Activated naive CD4-positive, alpha-beta T cell treated with anti-CD3 and anti-CD28 coated beads, Interleukin-2, amount 50 U/mL, for 16 hours (primary cell): ENCODE results near the gene ZNF132.
"Not testable (repeated sequence)": the region's sequence is repeated elsewhere in the genome, so short reads cannot be mapped to it uniquely, and the experiment has no call there.

Experiments
- DNase-seq: peaks from one replicate; pipeline ENCODE4 v3.0.0-alpha.2; 2020

Gene ZNF132

DNA sequence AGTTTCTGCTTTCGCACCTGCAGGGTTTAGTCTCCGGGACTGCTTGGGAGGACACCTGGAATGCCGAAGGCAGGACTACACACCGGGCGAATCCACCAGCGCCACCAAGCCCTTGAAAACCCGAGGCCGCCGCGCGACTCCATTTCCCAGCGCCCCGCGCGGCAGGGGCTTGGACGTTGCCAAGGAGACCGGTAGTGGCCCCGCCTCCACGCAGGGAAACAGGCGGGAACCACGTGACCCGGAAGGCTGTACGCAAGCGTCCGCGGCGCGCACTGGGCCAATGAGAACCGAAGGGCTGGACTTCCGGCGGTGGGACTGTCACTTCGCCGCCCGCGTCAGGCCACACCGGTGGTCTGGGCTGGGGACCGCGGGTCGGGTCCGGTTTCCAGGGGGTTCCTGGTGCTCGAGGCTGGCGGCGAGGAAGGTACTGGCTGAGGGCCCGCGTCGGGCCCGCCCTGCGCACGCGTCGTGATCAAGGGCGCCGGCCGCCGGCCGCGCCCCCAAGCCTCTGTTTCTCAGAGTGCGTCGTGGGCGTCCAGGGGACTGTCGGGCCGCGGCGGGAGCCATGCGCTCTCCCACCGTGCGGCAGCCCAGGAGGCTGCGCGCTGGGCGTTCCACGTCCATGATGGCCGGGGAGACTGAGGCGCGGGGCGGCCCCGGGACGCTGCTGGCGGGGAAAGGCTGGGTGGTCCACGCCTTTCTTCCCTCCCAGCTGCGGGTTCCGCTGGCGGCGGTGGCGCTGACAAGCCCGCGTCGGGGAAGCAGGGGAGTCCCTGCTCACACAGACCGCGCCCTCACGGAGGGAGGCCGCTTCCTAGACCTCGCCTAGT lies 27.0 kb upstream of the ZNF132 start, which contains the start of gene ZNF324:
Gene ZNF324, plus strand, starts transcription at position 321 of the 830 bp plus-strand sequence. CDS start 2,106 bp downstream, outside the sequence.
- peak; percentile 98 for DNase-seq

DNA sequence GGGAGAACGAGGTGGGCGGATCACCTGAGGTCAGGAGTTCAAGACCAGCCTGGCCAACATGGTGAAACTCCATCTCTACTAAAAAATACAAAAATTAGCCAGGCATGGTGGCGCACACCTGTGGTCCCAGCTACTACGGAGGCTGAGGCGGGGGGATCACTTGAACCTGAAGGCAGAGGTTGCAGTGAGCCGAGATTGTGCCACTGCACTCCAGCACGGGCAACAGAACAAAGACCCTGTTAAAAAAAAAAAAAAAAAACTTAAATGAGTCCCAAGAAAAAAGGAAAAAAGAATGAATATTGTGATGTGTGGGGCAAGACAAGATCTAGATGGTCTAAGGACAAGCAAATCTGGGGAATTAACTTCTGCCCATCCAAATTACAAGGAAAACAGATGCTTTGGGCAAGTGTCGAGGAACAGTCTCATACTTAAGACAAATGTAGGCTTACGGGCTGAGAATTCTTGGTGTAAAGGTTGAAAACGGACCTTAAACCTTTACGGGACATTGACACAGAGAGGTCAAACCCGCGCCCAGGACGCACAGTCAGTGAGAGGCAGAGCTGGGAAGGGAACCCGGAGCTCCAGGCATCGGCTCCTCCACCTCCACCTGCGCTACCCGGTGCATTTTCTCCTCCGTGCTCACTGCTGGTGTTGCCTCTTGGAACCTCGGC lies 26.3 kb upstream of the ZNF132 start:
- no peak for DNase-seq

DNA sequence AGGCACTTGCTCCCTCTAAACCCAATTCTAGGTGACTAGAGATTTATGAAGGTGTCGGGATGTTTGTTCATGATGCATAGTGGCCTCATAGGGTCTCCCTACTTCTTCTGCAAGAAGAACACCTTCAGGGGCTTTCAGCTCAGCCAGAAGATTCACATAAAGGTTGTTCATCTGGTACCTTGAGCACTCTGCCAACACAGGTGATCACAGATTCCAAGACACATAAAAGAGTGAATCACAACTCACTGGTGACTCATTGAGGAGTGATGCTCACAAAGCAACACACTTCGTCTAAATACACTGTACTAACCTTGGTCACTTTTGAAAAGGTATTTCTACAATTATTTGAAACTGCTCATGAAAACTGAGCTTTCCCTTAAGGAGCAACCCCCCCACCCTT lies 20.1 kb upstream of the ZNF132 start:
- no peak for DNase-seq

DNA sequence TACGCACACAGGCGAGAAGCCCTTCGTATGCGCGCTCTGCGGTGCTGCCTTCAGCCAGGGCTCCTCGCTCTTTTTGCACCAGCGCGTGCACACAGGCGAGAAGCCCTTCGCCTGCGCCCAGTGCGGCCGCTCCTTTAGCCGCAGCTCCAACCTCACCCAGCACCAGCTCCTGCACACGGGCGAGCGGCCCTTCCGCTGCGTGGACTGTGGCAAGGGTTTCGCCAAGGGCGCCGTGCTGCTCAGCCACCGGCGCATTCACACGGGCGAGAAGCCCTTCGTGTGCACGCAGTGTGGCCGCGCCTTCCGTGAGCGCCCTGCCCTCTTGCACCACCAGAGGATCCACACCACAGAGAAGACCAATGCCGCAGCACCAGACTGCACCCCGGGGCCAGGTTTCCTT lies 16.2 kb upstream of the ZNF132 start:
- no peak for DNase-seq

DNA sequence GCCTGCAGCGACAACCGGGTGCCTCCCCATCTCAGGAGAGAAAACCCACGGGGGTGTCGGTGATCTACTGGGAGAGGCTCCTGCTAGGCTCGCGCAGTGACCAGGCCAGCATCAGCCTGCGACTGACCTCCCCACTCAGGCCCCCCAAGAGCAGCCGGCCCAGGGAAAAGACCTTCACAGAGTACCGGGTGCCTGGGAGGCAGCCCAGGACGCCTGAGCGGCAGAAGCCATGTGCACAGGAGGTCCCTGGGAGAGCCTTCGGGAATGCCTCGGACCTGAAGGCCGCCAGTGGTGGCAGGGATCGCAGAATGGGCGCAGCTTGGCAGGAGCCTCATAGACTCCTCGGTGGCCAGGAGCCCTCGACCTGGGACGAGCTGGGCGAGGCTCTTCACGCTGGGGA lies 15.4 kb upstream of the ZNF132 start:
- no peak for DNase-seq

DNA sequence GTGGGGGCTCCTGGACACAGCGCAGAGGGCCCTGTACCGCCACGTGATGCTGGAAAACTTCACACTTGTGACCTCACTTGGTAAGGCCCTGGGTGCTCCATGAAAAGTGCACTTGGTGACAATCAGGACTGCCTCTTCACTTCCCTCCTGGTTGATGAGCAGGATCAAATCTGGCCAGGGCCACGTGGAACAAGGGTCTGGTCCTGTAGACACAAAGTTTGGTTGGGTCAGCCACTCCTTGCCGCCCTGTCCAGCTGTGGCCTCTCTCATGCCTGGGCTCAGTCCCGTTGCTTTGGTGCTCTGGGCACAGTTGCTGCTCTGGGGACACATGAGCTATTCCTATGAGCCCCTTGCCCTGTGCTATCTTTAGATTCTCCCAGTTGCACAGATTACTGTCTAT lies 13.8 kb upstream of the ZNF132 start:
- no peak for DNase-seq

DNA sequence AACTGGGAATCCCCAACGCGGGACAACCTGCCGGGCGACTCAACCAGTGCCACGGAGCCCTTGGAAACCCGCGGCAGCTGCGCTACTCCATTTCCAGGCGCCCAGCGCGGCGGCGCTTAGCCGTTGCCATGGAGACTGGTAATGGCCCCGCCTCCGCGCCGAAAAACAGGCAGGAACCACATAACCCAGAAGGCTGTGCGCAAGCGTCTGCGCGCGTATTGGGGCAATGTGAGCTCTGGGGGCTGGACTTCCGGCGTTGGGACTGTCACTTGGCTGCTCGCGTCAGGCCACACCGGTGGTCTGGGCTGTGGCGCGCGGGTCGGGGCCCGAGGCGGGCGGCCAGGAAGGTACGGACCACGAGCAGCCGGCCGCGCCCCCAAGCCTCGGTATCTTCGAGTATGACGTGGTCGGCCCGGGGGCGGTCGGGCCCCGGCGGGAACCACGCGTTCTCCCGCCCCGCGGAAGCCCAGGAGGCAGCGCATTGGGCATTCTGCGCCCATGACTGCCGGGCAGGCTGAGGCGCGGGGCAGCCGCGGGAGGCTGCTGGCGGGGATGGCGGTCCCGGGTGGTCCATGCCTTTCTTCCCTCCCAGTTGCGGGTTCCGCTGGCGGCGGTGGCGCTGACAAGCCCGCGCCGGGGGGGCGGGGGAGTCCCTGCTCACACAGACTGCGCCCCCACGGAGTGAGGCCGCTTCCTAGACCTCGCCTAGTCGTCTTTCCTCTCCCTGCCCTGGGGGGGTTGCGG lies 11.6 kb upstream of the ZNF132 start, which contains the start of gene ZNF324B:
Gene ZNF324B, plus strand, starts transcription at position 265 of the 744 bp plus-strand sequence. CDS start 2,080 bp downstream, outside the sequence.
- DNase-seq, result peak; percentile 98

DNA sequence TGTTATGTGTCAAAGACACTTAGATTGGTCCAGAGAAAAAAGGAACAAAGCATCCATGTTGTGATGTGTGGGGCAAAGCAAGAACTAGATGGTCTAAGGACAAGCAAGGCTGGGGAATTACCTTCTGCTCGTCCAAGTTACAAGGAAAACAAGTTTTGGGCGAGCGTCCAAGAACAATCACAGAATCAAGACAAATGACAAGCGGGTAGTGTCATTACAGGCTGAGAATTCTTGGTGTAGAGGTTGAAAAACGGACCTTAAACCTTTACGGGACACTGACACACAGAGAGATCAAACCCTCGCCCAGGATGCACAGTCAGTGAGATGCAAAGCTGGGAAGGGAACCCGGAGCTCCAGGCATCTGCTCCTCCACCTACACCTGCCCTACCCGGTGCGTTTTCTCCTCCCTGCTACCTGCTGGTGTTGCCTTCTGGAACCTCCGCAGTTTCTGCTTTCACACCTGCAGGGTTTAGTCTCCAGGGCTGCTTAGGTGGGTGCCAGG lies 11.0 kb upstream of the ZNF132 start:
- no peak for DNase-seq

DNA sequence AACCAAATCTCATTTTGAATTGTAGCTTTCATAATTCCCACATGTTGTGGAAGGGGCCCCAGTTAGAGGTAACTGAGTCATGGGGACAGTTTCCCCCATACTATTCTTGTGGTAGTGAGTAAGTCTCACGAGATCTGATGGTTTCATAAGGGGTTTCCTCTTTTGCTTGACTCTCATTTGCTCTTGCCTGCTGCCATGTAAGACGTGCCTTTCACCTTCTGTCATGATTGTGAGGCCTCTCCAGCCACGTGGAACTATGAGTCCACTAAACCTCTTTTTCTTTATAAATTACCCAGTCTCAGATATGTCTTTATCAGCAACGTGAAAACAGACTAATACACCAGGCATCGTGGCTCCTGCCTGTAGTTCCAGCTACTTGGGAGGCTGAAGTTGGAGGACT lies 10.0 kb upstream of the ZNF132 start:
- not testable (repeated sequence) for DNase-seq

DNA sequence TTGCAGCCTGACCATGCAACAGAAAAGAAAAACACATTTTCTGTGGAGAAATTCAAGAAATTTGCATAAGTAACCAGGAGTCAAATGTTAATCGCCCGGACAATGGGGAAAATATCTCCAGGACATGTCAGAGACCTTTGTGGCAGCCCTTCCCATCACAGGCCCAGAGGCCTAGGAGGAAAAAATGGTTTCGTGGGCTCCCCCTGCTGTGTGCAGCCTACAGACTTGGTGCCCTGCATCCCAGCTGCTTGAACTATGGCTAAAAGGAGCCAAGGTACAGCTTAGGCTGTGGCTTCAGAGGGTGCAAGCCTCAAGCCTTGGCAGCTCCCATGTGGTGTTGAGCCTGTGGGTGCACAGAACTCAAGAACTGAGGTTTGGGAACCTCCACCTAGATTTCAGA lies 8.9 kb upstream of the ZNF132 start:
- not testable (repeated sequence) for DNase-seq

DNA sequence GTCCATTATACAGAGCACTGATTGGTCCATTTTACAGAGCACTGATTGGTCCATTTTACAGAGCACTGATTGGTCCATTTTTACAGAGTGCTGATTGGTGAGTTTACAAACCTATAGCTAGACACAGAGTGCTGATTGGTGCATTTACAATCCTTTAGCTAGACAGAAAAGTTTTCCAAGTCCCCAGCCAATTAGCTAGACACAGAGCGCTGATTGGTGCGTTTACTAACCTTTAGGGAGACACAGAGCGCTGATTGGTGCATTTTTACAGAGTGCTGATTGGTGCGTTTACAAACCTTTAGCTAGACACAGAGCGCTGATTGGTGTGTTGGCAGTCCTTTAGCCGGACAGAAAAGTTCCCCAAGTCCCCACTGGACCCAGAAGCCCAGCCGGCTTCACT lies 3.0 kb upstream of the ZNF132 start:
- DNase-seq, result not testable (repeated sequence)

DNA sequence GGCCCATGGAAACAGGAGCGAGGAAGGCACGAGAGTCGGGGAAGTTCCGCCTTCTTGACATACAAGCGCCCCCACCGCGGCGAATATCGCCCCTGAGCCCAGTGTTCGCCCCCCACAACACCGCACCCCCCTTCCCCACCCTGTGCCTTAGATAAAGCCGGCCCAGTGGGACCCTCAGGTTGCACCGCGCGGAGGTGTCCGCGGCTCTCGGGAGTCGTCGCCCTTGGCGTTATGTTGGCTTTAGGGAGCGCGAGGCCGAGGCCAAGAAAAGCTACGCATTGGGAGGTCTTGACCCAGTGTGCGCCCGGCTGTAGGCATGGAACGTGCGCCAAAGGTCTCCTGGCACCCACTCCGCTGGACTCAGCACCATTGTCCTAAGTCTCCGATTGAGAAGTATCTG lies 603 bp upstream of the ZNF132 start:
- DNase-seq, result no peak

DNA sequence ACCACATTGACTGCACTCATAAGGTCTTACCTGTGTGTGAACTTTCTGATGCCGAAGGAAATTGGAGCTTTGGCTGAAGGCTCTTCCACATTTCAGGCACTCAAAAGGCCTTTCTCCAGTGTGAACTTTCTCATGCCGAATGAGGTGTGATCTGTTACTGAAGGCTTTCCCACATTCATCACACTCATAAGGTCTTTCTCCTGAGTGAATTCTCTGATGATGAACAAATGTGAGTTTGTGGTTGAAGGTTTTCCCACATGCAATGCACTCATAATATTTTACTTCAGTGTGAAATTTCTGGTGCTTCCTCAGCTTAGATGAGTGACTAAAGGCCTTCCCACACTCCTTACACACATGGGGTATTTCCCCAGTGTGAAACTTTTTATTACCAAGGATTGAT lies 5.7 kb downstream of the ZNF132 start:
- no peak for DNase-seq

DNA sequence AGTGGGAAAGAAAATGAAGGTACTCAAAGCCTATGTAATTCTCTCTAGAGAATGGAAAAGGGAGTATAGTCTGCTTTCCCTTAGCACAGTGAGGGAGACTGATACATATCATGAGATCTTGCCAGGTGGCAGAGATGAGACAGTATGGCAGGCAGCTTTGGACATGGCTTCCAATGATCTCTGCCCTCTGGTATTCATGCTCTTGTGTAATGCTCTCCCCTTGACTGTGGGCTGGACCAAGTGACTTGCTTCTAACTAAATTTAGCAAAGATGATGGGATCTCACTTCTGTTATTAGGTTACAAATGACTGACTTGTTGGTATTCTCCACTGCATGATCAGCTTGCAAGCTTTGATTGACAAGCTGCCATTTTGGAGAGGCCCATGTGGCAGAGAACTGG lies 10.2 kb downstream of the ZNF132 start:
- DNase-seq, result no peak

DNA sequence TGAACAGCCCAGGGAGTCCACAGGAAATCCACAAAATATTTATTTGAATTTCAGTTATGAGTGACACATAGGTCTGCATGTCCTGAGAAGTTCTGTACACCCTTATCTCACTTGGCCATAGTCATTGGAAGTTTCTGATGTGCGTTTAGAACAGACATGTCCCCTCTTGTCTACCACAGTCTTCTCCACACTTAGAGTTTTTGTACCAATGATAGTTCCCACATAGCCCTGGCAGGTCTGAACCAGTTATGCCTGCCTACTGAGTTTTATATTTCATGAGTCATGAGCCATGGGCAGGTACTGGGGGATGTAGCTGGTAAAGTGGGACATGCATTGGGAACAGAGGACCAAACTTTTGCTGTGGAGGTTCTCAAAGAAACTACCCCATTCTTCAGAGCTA lies 11.3 kb downstream of the ZNF132 start:
- no peak for DNase-seq

DNA sequence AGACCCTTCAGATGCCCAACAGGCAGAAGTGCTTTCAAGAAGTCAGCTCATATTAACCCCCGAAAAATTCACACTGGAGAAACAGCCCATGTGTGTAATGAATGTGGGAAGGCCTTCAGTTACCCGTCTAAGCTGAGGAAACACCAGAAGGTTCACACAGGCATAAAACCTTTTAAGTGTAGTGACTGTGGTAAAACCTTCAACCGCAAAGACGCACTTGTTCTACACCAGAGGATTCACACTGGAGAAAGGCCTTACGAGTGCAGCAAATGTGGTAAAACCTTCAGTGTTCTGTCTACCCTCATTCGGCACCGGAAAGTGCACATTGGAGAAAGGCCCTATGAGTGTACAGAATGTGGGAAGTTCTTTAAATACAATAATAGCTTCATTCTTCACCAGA lies 22.9 kb downstream of the ZNF132 start:
- no peak for DNase-seq

DNA sequence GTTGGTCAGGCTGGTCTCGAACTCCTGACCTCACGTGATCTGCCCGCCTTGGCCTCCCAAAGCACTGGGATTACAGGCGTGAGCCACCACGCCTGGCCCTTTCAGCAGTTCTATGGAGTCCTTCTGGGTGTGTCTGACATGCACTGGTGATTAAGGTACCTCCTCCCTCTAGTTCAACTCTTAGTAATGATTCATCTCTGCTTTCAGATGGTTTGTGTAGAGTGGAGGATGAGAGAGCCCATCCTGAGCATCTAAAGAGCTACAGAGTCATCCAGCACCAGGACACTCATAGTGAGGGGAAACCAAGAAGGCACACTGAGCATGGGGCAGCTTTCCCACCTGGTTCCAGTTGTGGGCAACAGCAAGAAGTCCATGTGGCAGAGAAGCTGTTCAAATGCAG lies 23.3 kb downstream of the ZNF132 start:
- no peak for DNase-seq

DNA sequence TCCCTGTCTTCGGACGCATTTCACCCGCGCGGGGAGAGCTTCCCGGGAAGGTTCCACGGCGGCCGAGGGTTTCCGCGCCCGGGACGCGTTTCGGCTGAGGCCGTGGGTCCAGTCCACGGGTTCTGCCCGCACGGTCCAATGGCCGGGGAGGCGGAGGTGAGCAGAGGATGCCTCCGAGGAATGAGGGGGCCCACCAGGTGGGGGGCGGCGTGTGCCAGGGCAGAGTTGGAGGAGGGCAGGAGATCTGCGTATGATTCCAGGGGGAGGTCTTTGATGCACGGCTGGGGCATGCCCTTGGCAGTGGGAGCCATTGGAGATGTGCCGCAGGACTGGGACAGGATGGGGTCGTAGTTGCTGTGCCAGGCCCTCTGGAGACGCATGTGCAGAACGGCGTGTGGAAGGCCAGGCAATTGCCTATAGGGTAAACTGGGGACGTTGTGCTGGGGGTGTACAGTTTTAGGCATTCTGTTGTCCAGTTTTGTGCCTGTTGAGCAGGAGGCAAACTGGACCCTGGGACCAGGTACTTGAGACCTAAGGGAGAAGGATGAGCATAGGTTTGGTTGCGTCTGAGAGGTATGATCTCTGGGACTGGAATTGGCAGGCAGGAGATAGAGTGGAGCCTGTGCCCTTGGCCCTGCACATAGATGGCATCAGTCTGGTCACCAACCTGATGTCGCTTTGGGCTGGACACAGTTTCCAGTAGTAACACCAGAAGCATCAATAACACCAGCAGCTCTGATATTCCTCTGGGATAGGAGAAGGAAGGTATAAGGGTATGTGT lies 30.8 kb downstream of the ZNF132 start:
- DNase-seq, result no peak

DNA sequence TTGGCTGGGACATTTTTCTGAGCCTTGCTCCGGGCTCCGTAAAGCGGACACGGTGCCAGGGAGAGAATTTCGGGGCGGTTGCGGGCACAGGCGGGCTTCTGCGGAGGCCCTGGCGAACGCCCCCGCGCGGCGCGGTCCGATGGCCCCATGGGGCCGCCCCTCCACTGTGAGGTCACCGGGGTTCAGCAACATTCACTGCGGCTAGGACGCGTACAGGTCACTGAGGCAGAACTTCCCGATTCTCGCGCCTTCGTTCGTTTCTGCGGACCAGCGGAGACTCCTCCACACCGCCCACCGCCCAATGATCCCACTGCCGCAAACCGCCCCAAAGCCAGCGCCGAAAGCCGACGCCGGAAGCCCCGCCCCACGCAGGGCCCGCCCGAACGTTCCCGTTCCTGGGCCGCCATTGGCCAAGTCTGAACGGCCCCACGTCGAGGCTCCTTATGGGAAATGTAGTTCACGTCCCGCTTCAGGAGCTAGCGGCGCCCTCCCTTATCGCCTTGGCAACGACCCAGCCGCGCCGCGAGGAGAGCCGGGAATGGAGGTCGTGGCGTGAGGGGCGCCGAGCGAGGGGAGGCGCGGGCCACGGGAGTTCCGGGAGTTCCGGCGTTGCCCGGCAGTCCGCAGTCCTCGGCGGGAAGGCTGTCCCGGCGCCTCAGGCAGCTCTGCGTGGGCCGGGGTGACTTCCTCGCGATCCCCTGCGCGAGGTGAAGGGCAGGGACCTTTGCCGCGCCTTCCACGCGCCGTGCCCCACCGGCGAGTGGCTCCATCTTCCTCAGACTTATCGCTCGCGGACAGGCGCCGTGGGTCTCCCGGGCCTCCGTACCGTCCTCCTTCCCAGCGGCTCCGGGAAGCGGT lies 31.6 kb downstream of the ZNF132 start, which contains the start of gene ZNF584:
Gene ZNF584, plus strand, starts transcription at position 498 of the 858 bp plus-strand sequence. CDS start 499 bp downstream, outside the sequence.
- DNase-seq, result peak; percentile 96

DNA sequence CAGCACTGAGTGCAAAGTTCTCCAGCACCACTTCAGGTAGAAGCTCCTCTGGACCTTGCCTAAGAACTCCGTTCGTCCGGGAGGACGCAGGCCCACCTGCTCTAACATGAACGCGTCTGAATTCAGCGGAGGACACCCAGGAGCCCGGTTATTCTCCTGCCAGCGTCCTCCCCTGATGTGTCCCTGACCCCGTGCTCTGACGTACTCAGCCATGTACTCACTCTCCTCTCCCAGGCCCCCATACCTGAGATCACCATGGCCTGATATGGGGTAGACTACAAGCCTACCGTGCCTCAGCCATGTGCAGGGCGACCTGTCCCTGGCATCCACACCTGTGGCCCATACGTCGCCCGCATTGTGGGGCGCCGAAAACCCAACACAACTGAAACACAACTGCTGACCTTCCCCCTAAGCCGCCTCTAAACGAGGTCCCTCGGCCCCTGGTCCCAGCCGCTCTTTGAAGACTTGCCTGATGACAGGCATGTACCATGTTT lies 32.2 kb downstream of the ZNF132 start:
- DNase-seq, result no peak
